NCI-H748 (cell line): ENCODE data around the gene SIX6.

Experiments
- DNase-seq: peaks from one replicate; lab custom pipeline; 2025; ENCODE audit not compliant: unreplicated experiment; lab: John Stamatoyannopoulos, UW

The SIX6 gene

GRCh38 chr14:60512973-60513571 lies 4.1 kb downstream of the SIX6 start:
- DNase-seq, result no peak

GRCh38 chr14:60514378-60514740 lies 5.4 kb downstream of the SIX6 start:
- peak; percentile 89 for DNase-seq

- peak; percentile 92 for DNase-seq
These were observed 6.0 kb downstream of the SIX6 start for GRCh38 chr14:60514741-60515491.

DNA sequence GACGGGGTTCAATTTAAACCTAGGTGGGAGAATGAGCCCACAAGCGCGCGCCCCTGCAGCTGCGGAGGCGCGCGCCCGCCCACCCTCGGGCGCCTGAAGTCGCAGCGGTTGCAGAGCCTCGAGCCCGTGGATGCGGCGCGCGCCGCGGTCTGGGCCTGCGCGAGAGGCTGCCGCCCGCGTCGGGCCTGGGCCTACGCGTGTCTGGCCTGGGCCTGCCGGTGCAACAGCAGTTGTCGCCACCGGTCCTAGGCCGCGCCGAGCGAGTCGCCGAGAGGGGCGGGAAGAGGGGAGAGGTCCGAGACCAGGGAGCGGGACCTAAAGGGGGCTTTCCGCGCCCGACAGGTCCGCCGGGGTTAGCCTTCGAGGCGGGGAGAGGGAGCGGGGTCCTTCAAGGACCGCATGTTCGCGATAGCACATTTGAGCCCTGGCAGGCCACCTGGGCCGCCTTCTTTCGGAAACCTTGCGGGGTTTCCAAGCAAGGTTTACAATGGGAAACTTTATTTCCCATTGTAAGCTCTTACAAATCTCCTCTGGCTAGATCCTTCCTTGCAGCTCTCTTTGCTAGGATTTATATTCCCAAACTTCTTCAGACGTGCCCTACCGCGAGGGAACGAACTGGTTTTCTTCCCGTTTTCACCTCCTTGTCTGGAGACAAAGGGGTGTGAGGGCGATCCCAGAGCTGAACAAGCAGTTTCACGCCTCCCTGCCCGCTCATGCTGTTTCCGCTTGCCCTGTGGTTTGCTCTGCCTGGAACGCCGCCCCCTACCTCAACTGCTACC lies 6.8 kb downstream of the SIX6 start:
- DNase-seq, result peak; percentile 18

DNA sequence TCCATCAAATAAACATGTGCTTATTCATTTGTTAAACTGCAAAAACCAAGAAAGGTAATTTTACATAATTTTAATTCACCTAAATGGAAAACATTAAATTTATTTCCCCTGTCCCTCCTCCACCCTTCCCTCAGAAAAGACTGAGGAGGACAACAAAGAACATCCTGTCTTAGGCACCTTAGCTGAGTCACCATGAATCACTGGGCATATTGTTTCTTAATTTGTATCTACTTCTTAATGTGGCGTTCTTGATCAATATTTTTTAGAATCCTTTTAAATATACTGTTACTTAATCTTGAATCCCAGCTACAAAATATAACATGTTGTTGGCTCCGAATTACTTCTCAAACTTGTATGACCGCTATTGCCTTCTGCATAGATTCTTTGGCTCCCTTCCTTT lies 23.5 kb downstream of the SIX6 start:
- DNase-seq, result no peak

DNA sequence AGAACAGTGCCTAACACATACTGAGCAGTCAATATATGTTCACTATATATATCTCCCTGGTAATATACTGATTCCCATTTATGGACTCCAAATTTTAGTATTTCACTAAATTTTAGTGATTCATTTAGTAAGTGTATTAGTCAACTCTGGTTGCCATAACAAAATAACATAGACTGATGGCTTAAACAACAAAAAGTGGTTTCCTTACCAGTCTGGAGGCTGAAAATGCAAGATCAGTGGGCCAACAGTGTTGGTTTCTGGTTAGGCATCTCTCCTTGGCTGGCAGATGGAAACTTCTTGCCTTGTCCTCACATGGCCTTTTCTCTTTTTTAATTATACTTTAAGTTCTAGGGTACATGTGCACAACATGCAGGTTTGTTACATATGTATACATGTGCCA lies 28.7 kb downstream of the SIX6 start:
- DNase-seq, result no peak

- DNase-seq, result no peak
These were observed 35.7 kb downstream of the SIX6 start for GRCh38 chr14:60544659-60545058.

DNA sequence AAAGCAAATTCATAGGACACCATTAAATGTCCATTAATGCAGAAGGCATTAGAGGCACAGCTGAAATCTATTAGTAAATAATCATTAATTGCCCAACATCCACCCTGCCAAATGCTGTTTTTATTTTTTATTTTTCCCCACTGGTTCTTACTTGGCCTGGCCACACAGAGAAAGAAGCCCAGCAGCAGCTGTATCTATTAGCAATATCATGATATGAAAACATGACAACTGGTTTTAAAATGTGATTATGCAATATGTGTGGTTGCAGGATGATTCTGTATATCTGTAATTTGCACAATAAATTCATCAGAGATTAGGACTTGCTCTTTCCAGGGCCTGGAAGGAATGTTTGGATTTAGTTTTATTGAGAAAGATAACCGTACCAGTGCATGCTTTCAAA lies 44.9 kb downstream of the SIX6 start:
- DNase-seq, result no peak

DNA sequence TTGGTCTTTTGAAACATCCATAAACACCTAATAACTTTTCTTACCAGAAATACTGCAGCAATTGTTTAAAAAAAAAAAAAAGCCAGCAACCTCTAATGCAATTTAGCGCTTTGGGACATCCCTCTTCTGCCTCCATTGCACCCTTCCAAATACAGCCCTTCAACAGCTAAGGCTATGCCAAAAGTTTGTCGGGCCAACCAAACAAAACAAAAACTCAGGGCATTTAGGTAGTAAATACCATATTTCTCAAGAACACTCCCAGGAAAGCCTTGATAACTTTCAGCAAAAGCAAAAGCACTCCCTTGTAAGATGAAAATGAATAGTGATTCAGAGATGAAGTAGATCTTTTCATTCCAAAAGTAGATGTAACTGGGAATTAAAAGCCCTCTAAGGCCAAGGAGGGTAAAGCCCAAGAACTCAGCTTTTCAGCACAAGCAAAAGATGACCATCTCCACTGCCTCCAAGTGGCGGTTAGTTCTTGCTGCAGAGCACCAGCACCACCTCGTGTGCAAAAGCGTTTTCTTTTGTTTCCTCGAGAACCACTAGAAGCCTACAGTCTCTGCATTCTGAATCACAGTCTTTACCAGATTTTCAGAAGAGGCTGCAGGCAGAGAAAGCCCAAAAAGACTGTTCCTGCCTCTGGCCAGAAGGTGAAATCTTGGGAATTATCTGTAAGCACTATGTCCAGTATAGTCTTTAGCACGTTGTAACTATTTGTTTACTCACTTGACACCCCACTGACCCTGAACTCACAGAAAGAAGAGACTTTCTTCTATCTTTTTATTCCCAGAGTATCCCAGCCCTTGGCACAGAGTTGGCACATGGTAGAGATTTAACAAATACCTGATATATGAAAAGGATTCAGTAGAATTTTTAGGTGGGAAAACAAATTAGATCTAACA lies 53.1 kb downstream of the SIX6 start:
- peak; percentile 87 for DNase-seq
